Measurements from ENCODE around the gene TSPAN32.

DNA sequence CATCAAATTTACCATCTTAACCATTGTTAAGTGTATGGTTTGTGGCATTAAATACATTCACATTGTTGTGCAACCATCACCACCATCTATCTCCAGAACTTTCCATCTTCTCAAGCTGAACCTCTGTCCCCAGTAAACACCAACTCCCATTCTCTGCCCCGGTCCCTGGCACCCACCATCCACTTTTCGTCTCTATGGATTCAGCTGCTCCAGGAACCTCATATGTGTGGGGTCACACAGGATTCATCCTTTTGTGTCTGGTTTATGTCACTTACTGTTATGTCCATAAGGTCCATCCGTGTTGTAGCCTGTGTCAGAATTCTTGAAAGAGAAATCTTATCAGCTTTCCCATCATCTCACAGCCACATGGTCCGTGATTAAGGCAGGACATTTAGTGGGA lies 16.3 kb downstream of the TSPAN32 start:
- TF ChIP-seq, protein P1, sequence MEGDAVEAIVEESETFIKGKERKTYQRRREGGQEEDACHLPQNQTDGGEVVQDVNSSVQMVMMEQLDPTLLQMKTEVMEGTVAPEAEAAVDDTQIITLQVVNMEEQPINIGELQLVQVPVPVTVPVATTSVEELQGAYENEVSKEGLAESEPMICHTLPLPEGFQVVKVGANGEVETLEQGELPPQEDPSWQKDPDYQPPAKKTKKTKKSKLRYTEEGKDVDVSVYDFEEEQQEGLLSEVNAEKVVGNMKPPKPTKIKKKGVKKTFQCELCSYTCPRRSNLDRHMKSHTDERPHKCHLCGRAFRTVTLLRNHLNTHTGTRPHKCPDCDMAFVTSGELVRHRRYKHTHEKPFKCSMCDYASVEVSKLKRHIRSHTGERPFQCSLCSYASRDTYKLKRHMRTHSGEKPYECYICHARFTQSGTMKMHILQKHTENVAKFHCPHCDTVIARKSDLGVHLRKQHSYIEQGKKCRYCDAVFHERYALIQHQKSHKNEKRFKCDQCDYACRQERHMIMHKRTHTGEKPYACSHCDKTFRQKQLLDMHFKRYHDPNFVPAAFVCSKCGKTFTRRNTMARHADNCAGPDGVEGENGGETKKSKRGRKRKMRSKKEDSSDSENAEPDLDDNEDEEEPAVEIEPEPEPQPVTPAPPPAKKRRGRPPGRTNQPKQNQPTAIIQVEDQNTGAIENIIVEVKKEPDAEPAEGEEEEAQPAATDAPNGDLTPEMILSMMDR (IDR thresholded peaks at IDR 0.05; ENCODE audit: insufficient read depth, low read length), result no peak
- TF ChIP-seq GABPA (IDR thresholded peaks at IDR 0.05; ENCODE audit: low read depth), result no peak
- TF ChIP-seq, protein P2, sequence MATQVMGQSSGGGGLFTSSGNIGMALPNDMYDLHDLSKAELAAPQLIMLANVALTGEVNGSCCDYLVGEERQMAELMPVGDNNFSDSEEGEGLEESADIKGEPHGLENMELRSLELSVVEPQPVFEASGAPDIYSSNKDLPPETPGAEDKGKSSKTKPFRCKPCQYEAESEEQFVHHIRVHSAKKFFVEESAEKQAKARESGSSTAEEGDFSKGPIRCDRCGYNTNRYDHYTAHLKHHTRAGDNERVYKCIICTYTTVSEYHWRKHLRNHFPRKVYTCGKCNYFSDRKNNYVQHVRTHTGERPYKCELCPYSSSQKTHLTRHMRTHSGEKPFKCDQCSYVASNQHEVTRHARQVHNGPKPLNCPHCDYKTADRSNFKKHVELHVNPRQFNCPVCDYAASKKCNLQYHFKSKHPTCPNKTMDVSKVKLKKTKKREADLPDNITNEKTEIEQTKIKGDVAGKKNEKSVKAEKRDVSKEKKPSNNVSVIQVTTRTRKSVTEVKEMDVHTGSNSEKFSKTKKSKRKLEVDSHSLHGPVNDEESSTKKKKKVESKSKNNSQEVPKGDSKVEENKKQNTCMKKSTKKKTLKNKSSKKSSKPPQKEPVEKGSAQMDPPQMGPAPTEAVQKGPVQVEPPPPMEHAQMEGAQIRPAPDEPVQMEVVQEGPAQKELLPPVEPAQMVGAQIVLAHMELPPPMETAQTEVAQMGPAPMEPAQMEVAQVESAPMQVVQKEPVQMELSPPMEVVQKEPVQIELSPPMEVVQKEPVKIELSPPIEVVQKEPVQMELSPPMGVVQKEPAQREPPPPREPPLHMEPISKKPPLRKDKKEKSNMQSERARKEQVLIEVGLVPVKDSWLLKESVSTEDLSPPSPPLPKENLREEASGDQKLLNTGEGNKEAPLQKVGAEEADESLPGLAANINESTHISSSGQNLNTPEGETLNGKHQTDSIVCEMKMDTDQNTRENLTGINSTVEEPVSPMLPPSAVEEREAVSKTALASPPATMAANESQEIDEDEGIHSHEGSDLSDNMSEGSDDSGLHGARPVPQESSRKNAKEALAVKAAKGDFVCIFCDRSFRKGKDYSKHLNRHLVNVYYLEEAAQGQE (IDR thresholded peaks at IDR 0.05; ENCODE audit: insufficient replicate concordance, low read depth), result no peak
- TF ChIP-seq POLR2AphosphoS5 (IDR thresholded peaks at IDR 0.05; ENCODE audit: low read depth), result peak; percentile 4; the same call in 1 of the 2 replicates
